K562 (cell line): ENCODE measurements around the gene CNTNAP4. TPM values are rescaled to one million over a fixed set of nuclear protein-coding genes. Genes with fewer than 3 reads are reported as not detected.

Experiments used
- COPS2 ChIP-seq: fragments of 450-650 bp; conservative IDR thresholded peaks from 2 replicates; pipeline ENCODE4 v1.6.1; 2016; ENCODE audit warnings: mild to moderate bottlenecking, moderate library complexity
- FOXM1 ChIP-seq, 2 experiments: fragments of 450-650 bp in 1 of 2; sonication (generic) in 1 of 2; formaldehyde crosslinking in 1 of 2; IDR thresholded peaks; 2 replicates each; pipeline versions ENCODE4 v1.6.1 to v1.9.0; 2017 to 2022; ENCODE audit warnings: low read depth in 2 of 2, mild to moderate bottlenecking in 2 of 2, missing genetic modification reagents in 1 of 2, moderate library complexity in 1 of 2
- HDAC3 ChIP-seq: fragments of 450-650 bp; IDR thresholded peaks from 2 replicates; pipeline ENCODE4 v1.6.1; 2018; ENCODE audit warnings: borderline replicate concordance, mild to moderate bottlenecking, moderate library complexity; ENCODE audit not compliant: partially characterized antibody
- KDM2B ChIP-seq: fragments of 250-450 bp; sonication (Bioruptor Pico); IDR thresholded peaks from 2 replicates; pipeline ENCODE4 v1.8.0; 2021; ENCODE audit warnings: mild to moderate bottlenecking, moderate library complexity
- MEF2A ChIP-seq: IDR thresholded peaks from 2 replicates; pipeline ENCODE4 v1.6.1; 2011; ENCODE audit warnings: low read depth, mild to moderate bottlenecking, low read length, moderate library complexity; ENCODE audit not compliant: control insufficient read depth
- MEF2D ChIP-seq: conservative IDR thresholded peaks from 2 replicates; pipeline ENCODE4 v1.6.1; 2016; ENCODE audit warnings: low read depth, missing genetic modification characterization, missing compliant biosample characterization
- MITF ChIP-seq: IDR thresholded peaks from 2 replicates; pipeline ENCODE4 v1.6.1; 2014; ENCODE audit warnings: antibody characterized with exemption
- RAD21 ChIP-seq, 2 experiments: fragments of 250-450 bp in 1 of 2; fragments of 450-650 bp in 1 of 2; sonication (Bioruptor Pico) in 1 of 2; formaldehyde crosslinking in 1 of 2; IDR thresholded peaks in 1 of 2; conservative IDR thresholded peaks in 1 of 2; 2 replicates each; pipeline versions ENCODE4 v1.4.0 to v1.8.0; 2020 to 2022; ENCODE audit warnings: mild to moderate bottlenecking in 2 of 2, moderate library complexity in 1 of 2
- SMARCA4 ChIP-seq: fragments of 450-650 bp; IDR thresholded peaks from 2 replicates; pipeline ENCODE4 v1.6.1; 2016
- TAF15 ChIP-seq: fragments of 200-400 bp; formaldehyde crosslinking; IDR thresholded peaks from 2 replicates; pipeline ENCODE4 v1.6.1; 2017; ENCODE audit warnings: mild to moderate bottlenecking, low read depth, low read length, moderate library complexity
- TCF7 ChIP-seq: sonication (generic); IDR thresholded peaks from 2 replicates; pipeline ENCODE4 v1.6.1; 2016; ENCODE audit warnings: antibody characterized with exemption, borderline replicate concordance
- TSHZ1 ChIP-seq: fragments of 250-450 bp; sonication (Bioruptor Pico); IDR thresholded peaks from 2 replicates; pipeline ENCODE4 v1.4.0; 2020; ENCODE audit warnings: mild to moderate bottlenecking, moderate library complexity
- U2AF2 ChIP-seq: fragments of 200-400 bp; formaldehyde crosslinking; optimal IDR thresholded peaks from 2 replicates; pipeline ENCODE3; 2017; ENCODE audit warnings: low read depth, mild to moderate bottlenecking, low read length
- polyA plus RNA-seq, 8 experiments: library from polyadenylated mRNA; depleted of rRNA in 4 of 8; stranded (reverse) in 5 of 8; unstranded in 3 of 8; fragments of >200 nt; fragmentation: Nextera tagmentation in 2 of 8; fragmentation: Illumina TruSeq in 1 of 8; extraction: Ambion mirVana in 2 of 8; extraction: Trizol in 1 of 8; gene quantifications; 2 replicates each; pipeline versions ENCODE4 v1.2.1 to v1.2.3, GENCODE V29; 2011 to 2014; ENCODE audit warnings: inconsistent platforms in 1 of 8, missing spikeins in 1 of 8
- total RNA-seq, 7 experiments: library from RNA; depleted of rRNA in 6 of 7; stranded (reverse); fragments of >200 nt in 6 of 7; fragmentation: Illumina TruSeq in 2 of 7; extraction: Trizol in 2 of 7; gene quantifications; 2 replicates each; pipeline versions ENCODE4 v1.2.1 to v1.2.3, GENCODE V29; 2011 to 2021; ENCODE audit warnings: low replicate concordance in 1 of 7

Gene CNTNAP4
- total and polyA plus RNA-seq, 9 of the 15 experiments (the other 6 are each of a cell fraction or from before 2014, with no cell fraction given): not detected

- TF ChIP-seq TSHZ1 (CRISPR knock-in tag) (no peak), TCF7 (no peak), MEF2A (no peak), KDM2B (CRISPR knock-in tag) (no peak), MITF (no peak), U2AF2 (no peak), RAD21 (CRISPR knock-in tag; conservative IDR thresholded peaks at IDR 0.05 in 1 of 2, IDR thresholded peaks at IDR 0.05 in 1 of 2) (no peak), COPS2 (no peak), SMARCA4 (no peak), MEF2D (tag) (no peak), FOXM1 (IDR thresholded peaks at IDR 0.05; ENCODE audit: low read depth) (no peak), FOXM1 (CRISPR knock-in tag; IDR thresholded peaks at IDR 0.05; ENCODE audit: low read depth) (no peak), HDAC3 (no peak), TAF15 (no peak)
These were observed 206.2 kb downstream of the CNTNAP4 start (continued) for GRCh38 chr16:76483307-76483909.
